ENCODE measurements around the gene EML6.

GRCh38 chr2:54815148-54815539 is 91.7 kb downstream of the EML6 start:
- TF ChIP-seq POLR2AphosphoS5 (IDR thresholded peaks at IDR 0.05; ENCODE audit: low read depth) = no peak
- no peak for TF ChIP-seq CTCF (conservative IDR thresholded peaks at IDR 0.05; ENCODE audit: low read depth in 2 of 2)
- TF ChIP-seq EZH2 (IDR thresholded peaks at IDR 0.05; ENCODE audit: low read depth, unreplicated experiment) = no peak
- no peak for TF ChIP-seq ZNF331 (CRISPR knock-in tag; IDR thresholded peaks at IDR 0.05; ENCODE audit: low read depth)
- no peak for TF ChIP-seq EZH2phosphoT487 (IDR thresholded peaks at IDR 0.05; ENCODE audit: unreplicated experiment)
- TF ChIP-seq CREB1 (CRISPR knock-in tag; IDR thresholded peaks at IDR 0.05; ENCODE audit: low read depth) = no peak
- TF ChIP-seq NANOG (IDR thresholded peaks at IDR 0.05; ENCODE audit: borderline replicate concordance) = no peak

Measured in GM23338 (cell line).